HG02852 (cell line): ENCODE measurements around the gene LBX2.
"Not testable (repeated sequence)": the region's sequence is repeated elsewhere in the genome, so short reads cannot be mapped to it uniquely, and the experiment has no call there.

Experiments
- ATAC-seq: cut with Tn5 transposase; IDR thresholded peaks from one replicate; pipeline ENCODE4 v1.9.1; 2021; ENCODE audit warnings: mild to moderate bottlenecking, moderate library complexity; ENCODE audit not compliant: unreplicated experiment

The LBX2 gene

DNA sequence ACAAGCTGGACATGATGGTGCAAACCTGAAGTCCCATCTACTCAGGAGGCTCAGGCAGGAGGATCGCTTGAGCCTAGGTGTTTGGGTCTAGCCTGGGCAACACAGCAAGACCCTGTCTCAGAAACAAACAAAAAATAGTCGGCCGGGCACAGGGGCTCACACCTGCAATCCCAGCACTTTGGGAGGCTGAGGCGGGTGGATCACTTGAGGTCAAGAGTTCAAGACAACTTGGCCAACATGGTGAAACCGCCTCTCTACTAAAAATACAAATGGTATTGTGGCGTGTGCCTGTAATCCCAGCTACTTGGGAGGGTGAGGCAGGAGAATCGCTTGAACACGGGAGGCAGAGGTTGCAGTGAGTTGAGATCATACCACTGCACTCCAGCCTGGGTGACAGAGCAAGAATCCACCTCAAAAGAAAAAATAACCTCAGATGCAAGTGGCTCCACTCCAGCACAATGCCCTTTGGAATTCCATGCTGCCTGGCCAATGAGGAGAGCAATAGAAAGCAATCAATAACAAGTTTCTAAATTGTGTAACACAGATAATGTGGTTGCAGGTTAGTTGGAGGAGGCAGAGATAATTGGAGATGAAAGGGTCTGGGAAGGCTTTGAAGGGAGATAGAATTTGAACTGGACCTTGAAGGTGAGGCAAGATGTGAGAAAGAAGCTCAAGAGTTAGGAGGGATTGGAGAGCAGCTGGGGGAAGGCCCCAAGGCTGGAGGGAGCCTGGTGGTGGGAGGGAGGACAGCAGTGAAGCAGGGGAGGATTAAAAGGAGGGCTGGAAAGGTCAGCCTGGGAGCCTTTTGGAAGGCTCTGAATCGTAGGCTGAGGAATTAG, 10.5 kb downstream of the LBX2 start:
- ATAC-seq, result no peak

DNA sequence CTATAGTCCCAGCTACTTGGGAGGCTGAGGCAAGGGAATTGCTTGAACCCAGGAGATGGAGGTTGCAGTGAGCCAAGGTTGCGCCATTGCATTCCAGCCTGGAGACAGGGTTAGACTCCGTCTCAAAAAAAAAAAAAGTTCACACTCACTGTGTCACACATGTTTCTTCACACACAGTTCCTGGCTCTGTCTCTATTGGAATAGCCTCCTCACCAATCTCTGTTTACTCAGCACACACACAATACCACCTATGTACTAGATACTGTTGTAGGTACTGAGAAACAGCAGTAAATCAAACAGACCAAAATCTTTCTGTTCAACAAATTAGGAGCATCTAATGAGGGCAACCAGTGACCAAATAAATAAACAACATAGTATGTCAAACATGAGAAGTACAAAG, 13.3 kb downstream of the LBX2 start:
- ATAC-seq, result no peak

DNA sequence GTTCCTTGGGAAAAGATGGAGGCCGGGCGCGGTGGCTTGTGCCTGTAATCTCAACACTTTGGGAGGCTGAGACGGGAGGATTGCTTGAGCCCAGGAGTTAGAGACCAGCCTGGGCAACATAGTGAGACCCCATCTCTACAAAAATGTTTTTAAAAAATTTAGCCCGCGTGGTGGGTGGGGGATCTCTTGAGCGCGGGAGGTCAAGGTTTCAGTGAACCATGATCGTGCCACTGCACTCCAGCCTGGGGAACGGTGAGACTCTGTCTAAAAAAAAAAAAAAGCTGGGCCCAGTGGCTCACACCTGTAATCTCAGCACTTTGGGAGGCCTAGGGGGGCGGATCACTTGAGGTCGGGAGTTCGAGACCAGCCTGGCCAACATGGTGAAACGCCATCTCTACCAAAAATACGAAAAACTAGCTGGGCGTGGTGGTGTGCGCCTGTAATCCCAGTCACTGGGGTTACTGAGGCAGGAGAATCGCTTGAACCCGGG, 15.7 kb downstream of the LBX2 start:
- ATAC-seq, result not testable (repeated sequence)

DNA sequence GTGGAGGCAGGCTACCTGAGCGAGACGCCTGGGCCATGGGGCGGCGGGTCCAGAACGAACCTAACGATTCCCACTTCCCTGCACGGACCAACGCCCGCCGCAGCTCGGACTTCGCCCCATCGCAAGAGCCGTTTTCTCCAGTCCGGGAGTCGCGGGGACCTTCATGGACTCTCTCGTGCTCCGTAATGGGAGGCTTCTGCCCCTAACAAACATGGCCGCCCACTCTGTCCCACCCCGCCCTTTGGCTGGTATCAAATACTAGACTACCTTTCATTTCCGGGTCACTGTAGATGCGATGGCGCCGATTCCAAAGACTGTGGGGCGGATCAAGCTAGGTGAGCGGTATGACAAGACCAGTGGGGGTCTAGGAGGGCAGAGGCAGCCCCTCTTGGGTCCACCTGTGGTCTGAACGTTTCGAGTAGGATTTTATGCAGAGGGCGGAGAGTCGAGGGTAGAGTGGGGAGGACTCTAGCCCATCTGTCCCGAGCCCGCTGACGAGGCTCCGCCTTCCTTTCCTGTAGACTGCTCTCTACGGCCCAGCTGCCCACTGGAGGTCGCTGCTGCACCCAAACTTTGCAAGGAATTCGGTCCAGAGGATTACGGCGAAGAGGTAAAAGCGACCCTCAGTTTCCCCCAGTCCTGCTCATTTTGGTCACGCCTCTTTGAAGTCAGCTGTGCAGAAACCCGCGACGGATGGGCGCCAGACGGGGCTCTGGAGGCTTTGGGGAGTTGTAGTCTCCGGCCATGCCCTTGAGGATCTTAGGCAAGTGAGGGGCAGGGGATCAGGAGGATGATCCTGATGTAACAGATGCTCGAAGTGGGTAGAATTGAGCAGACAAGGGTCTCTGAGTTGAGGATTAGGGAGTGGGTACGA, 16.4 kb downstream of the LBX2 start, which contains the start of the genes CCDC142 and TTC31:
TSS of gene CCDC142 (minus strand) at position 198 of the 874 bp plus-strand sequence. CDS start at position 37, 161 bp downstream.
TSS of gene TTC31 (plus strand) at position 281 of the 874 bp plus-strand sequence. CDS start at position 296, 15 bp downstream.
- peak; percentile 89 for ATAC-seq

DNA sequence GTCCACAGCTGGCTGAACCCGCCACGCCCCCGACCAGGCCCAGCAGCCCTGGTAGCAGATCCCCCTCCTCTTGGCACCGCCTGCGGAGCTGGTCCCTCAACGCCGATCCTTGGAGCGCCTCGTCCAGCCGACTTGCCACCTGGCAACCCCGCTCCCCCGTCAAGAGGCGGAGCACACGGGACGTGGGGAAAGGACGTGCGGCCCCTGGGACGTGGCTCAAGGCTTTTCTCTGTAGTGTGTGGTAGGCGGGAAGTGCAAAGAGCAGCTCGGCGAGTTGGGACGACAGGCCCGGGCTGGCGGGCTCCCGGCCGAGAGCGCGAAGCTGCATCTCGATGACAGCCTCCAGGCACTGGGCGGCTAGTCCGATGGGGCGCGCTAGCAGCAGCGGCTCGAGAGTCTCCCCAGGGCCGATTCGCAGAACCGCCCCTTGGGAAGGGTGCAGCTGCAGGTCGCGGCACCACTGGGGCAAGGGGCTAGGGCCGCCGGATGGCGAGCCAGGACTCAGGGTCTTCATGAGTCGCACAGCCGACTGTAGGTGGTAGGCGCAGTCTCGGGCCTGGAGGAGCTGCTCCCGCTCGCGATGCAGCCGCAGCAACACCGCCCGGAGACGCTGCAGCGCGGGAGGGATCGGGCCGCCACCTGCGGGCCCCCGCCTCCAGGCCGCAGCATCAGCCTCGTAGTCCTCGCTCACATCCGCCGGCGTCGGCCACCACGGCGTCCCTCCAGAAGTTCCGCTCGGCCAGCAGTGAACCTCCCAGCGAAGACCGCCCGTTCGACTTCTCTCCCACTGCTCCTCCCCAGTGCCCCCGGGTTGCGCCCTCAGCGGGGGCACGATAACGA, 17.2 kb downstream of the LBX2 start:
- ATAC-seq, result peak; percentile 35

DNA sequence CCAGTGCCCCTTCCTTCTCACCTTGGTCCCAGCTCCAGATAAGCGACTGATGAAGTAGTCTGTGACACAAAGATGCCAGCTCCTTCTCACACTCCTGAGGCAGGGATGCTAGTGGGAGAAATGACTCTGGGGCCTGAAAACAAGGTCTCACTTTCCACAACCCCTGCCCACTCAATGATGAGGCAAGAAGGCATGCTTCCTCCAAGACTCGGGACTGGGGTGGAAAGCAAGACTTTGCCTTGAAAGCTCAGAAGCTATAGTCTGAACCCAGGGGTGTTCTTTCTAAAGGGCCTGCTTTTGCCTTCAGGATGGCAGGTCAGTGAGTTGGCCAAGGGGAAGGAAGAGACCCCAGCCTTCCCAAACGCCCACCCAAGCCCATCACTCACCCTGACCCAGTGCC, 18.0 kb downstream of the LBX2 start:
- ATAC-seq, result no peak

DNA sequence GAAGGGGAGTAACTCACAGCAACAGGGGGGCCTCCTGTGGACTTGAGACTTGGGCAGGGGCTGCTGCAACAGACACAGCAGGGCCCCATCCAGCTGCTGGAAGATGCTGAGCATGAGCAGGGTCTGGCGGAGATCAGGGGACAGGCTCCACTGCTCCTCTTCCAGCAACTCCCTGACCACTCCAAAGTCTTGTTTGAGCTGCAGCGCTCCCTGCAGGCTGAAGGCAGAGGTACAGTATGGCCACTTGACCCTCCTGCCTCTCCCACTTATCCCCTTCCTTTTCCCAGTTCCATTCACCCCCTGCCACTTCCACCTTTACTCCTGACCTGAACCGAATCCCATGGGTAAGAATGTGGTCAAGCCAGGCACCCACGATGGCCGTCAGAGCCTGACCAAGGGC, 24.5 kb downstream of the LBX2 start:
- no peak for ATAC-seq

DNA sequence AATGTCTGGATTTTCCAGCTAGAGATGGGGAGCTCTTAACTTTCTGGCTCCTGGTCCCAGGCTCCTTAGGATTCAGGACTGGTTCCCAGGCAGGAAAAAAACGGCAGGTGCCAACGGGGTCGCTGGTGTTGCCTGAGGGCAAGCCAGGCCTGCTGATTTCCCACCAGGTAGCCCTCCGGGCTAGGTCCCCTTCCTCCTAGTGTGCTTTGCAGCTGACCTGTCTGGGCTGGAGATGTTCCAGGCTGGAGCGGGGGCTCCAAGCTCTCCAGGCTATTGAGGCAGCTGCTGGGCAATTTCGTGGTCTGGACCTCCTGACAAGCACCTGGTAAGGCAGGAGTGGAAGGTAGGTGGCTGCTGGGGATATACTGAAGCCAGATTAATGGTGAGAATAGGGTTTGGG, 24.9 kb downstream of the LBX2 start:
- no peak for ATAC-seq

DNA sequence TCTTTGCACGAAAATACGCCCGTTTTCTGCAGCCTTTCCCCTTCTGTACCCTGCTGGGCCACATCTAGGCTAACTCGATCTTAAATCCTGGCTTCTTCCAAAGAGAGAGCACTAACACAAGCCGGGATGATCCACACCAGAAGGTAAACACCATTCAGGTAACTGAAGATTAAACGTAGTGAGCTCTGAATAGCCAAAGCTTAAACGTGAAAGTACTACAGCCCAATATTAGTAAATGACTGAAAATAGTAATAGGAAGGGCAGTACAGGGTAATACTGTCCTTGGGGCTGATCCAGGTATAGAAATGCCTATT, 26.5 kb downstream of the LBX2 start:
- ATAC-seq, result no peak

DNA sequence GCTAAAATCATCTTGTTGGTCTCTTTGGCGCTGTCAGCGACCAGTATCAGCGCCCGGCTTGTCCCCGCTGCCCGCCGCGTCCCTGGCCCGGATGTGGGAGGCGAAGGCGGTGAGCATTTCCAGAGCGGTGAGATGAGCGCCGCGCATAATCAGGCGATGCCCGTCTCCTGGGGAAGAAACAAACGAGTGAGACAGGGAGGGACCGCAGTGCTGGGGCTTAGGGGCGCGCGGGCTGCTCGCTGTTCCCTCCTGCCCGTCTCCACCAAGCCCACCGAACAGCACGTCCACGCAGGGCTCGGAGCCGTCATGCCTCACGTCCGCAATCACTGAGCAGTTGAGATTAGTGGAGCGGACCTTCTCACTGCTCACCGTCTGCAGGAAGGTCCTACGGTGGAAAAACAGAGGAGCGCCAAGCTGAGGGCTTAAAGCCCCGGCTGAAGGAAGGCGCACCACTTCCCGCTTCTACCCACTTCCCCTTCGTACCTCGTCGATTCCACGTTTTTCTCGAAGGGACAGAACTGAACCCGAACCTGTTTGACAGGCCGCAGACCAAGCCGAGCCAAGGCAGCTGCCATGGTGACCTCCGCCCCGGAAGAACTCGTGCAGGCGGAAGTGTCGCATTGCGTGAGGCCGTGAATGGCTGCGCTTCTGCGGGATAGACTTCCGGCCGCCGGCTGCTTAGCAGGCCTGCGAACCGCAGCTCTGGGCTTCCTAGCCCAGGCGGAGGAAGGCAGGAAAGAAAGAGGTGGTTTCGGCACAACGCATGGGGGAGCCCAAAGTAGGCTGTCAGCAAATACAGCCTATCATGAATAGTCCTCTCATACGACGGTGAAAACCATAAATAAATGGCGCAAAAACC, 27.1 kb downstream of the LBX2 start, which contains the start of gene MRPL53:
TSS of gene MRPL53 (minus strand) at position 595 of the 859 bp plus-strand sequence. CDS start at position 575, 20 bp downstream.
- ATAC-seq, result peak; percentile 83

DNA sequence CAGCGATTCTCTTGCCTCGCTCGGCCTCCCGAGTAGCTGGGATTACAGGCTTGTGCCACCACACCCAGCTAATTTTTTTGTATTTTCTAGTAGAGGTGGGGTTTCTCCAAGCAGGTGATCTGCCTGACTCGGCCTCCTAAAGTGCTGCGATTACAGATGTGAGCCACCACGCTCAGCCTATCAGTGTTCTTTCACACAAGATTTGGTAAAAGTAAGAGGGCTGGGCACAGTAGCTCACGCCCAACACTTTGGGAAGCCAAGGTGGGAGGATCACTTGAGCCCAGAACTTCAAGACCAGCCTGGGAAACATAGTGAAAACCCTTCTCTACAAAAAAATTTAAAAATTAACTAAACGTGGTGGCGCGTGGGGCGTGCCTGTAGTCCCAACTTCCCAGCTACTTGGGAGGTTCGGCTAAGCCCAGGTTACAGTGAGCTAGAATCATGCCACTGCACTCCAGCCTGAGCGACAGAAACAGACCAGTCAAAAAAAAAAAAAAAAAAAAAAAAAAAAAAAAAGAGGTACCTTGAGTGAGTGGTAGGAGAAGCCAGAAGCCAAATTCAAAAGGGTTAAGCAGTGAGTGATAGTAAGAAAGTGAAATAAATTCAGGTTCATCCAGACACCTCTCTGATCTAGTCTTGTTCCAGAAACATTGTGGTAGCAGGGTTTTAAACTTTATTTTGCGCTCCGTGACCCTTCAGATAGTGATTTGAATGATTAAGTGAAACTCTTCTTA, 27.9 kb downstream of the LBX2 start:
- no peak for ATAC-seq

DNA sequence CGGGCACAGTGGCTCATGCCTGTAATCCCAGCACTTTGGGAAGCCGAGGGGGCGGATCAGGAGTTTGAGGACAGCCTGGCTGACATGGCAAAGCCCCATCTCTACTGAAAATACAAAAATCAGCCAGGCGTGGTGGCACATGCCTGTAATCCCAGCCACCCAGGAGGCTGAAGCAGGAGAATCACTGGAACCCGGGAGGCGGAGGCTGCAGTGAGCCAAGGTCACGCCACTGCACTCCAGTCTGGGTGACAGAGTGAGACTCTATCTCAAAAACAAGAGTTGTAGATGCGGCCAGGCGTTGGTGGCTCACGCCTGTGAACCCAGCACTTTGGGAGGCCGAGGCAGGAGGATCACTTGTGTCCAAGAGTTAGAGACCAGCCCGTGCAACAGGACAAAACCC, 28.7 kb downstream of the LBX2 start:
- ATAC-seq, result not testable (repeated sequence)

DNA sequence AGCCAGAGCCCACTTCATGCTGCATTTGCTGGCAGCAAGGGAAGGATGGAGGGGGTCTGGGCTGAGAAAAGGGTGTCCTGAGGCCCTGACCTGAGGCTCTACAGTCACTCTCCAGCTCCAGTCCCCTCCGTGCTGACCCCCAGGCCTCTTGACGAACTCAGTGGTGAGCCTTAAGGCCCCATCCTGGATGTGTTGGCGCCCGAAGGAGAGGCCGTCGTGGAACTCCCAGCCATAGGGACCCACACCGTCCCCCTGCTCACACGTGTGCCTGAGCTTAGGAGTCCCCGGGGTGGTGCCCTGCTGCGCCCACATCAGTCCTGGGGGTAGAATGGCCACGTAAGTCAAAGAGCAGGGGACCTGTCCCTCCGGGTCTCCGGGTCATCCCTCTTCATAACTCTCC, 35.0 kb downstream of the LBX2 start:
- peak; percentile 1 for ATAC-seq

DNA sequence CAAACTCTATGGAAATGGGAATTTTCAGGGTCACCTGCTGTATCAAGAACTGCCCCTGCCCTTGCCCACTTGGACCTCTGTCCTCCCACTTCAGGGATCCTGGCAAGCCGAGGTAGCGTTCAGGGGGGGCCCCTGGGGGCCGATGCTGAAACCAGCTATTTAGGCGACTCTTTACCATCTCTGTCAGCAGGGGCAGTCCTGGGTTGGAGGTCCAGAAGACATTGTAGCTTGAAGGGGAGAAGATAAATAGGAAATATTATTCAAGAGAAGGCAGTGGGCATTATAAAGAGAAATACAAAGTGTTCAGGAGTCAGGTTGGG, 36.7 kb downstream of the LBX2 start:
- no peak for ATAC-seq

DNA sequence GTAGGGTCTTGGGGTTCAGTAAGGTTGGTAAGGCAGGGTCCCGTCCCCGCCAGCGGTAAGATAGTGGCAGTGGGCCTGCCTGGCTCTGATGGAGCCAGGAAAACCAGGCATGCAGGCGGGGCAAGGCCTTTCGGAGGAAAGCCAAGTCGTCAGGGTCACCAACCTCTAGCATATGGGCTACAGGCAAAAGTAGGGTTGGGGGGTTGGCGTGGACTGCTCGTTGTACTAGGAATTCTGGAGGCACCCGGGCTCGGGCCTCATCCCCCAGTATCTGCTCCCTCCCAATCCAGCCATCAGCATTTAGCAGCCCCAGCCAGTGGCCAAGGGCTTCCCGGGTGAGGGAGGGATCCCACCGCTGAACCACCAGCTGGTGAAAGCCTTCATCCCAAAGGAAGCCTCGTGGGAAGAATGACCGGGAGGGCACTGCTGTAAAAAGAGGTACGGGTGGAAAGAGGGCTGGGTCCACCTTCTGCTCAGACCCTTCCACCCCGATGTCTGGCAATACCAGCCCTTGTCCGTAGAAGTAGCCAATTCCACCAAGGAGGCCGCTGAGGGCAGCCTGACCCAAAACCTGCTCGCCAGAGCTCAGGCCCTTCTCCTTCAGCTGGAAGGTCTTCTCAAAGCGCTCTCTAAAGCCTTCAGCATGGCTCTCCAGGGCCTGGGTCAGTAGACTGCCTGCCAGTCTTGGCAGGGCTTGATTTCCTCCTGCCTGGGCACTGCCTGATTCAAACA, 37.2 kb downstream of the LBX2 start:
- ATAC-seq, result no peak

DNA sequence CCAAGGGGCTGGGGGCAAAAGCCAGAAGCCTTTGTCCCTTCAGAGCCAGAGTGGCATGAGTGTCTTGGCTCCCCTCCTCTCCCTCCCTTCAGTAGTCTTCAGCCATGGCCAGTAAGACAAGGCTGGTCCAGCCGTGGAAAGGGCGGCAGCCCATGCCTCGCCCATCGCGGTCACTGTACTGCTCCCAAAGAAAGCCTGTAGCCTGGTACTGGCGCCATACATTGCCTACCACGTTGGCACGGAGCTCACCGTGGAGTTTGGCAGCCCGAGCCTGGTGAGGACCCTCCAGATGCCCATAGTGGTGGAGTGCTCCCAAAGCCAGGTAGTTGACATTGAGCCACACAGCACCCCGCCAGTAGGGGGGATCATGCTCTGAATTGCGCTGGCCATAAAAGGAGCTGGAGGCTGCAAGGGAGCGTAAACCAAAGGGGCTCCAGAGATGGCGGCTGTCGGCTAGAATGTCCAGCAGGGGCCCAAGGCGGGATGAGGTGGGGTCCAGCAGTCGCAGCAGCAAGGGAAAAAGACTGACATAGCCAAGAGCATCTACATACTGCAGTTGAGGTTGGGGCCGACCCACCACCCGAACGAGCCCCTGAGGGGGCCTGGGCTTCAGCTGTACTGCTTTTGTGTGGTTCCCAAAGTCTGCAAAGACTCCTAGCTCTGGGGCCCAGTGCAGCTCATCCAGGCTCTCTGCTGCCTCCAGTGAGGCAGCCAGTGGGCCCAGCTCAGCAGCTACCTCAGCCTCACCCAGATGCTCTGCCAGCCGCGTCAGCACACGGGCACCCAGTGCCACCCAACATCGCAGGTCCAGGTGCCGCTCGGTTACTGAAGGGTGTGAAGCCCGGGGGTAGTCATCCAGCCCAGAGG, 38.0 kb downstream of the LBX2 start:
- no peak for ATAC-seq

DNA sequence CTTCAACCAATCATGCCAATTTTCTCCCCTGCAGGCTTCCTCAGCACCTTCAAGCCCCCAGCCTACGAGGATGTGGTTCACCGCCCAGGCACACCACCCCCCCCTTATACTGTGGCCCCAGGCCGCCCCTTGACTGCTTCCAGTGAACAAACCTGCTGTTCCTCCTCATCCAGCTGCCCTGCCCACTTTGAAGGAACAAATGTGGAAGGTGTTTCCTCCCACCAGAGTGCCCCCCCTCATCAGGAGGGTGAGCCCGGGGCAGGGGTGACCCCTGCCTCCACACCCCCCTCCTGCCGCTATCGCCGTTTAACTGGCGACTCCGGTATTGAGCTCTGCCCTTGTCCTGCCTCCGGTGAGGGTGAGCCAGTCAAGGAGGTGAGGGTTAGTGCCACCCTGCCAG, 39.2 kb downstream of the LBX2 start:
- ATAC-seq, result not testable (repeated sequence)
